22Rv1 (cell line): ENCODE results near the gene SHBG.

Experiments used
- CTCF ChIP-seq: fragments of 450-650 bp; IDR thresholded peaks from 2 replicates; pipeline ENCODE4 v1.5.1; 2017; ENCODE audit warnings: mild to moderate bottlenecking
- ZFX ChIP-seq: fragments of 450-650 bp; IDR thresholded peaks from 2 replicates; pipeline ENCODE4 v1.6.1; 2017; ENCODE audit warnings: antibody characterized with exemption, borderline replicate concordance

- TF ChIP-seq ZFX (no peak), CTCF (no peak)
Observed at GRCh38 chr17:7655541-7655840, 25.6 kb downstream of the SHBG start.
